LNCAP (cell line): ENCODE results near the gene CCL27.

Experiments
- TF ChIP-seq, protein P1 (sequence below): fragments of 450-650 bp; IDR thresholded peaks from 2 replicates; pipeline ENCODE4 v1.5.1; 2017; ENCODE audit warnings: mild to moderate bottlenecking

Gene CCL27

DNA sequence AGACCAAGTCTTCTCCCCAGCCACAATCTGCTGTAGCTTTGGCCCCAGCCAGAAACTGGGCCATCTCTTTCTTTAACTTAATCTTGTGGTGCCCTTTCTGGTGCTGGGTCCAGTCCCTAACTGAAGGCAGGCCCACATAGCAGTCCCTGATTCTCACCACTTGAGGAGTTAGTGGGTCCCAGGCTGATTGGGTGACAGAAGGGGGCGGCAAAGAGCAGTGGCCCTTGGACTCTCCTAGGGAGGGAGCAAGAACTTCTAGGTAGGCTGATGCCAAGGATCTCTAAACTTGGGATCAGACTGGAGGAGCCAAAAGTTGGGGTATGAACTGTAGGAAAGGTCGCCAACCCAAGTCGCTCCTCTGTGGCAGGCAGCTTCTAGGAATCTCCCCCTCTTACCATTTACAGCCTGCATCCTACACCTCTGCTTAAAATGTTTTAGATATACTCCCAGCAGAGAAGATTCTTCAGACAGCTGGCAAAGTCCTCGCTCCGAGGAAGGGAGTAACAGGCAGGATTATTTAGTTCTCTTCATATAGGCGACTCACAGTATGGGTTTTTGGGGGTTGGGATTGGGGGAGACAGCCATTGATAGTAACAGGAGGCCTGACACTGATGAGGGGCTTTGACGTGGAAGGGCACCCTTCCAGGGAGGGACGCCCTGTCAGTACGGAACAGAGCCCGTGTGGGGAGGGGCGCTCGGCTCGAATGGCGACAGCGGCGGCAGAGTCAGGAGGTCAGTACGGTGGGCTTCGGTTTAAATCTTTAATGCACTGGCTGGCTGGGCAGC lies 2.0 kb upstream of the CCL27 start:
- TF ChIP-seq, protein P1, sequence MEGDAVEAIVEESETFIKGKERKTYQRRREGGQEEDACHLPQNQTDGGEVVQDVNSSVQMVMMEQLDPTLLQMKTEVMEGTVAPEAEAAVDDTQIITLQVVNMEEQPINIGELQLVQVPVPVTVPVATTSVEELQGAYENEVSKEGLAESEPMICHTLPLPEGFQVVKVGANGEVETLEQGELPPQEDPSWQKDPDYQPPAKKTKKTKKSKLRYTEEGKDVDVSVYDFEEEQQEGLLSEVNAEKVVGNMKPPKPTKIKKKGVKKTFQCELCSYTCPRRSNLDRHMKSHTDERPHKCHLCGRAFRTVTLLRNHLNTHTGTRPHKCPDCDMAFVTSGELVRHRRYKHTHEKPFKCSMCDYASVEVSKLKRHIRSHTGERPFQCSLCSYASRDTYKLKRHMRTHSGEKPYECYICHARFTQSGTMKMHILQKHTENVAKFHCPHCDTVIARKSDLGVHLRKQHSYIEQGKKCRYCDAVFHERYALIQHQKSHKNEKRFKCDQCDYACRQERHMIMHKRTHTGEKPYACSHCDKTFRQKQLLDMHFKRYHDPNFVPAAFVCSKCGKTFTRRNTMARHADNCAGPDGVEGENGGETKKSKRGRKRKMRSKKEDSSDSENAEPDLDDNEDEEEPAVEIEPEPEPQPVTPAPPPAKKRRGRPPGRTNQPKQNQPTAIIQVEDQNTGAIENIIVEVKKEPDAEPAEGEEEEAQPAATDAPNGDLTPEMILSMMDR: peak; percentile 65

DNA sequence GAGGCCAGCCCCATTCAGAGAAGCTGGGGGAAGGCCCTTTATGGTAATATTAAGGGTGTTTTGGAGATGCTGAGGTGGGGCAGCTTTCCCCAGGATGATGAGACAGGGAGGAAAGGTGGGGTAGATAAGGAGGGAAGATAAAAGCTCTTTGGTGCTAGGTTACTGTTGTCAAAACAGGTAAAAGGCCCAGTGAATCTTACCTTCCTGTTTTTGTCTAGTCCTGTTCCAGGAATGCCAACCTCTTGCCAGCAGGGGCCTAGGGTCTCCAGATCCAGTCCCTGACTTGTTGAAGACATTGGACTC lies 797 bp upstream of the CCL27 start:
- TF ChIP-seq, protein P1: no peak

DNA sequence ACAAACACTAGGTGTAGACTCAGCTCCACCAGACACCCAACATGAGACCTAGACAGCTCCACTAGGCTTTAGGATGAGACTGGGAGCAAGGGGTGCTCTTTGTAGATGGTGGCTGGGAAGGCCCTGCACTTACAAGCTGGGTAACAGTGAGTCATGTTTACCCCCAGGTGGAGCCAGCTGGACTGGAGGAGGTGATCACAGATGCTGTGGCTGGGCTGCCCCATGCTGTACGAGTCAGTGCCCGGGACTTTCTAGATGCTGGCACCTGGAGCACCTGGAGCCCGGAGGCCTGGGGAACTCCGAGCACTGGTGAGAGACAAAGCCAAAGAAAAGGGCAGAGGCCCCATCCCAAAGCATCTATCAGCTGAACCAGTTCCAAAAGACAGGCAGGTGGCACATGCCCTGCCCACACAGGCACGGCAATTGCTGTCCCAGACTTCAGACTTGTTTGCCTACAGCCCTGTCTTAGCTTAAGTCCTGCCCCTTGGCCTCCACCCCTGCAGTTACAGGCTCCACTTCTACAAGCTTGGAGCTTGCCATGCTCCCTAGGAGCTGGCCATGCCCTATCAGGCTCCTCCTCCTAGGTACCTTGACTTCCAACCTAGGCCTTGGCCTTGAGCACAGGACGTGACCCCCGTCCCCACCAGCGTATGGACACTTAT lies 2.7 kb downstream of the CCL27 start:
- TF ChIP-seq, protein P1: no peak

DNA sequence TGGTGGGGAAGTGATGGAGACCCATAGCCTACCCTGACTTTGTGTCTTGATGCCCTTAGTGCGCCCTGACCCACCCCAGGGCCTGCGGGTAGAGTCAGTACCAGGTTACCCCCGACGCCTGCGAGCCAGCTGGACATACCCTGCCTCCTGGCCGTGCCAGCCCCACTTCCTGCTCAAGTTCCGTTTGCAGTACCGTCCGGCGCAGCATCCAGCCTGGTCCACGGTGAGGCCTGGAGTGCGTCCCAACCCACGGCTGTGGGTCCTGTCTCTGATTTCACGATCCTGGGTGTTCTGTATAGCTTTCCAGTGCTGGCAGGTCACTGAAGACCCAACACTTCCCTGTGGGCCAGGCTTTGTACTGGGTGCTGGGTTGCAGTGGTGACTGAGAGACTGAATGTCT lies 4.0 kb downstream of the CCL27 start:
- TF ChIP-seq, protein P1: no peak

DNA sequence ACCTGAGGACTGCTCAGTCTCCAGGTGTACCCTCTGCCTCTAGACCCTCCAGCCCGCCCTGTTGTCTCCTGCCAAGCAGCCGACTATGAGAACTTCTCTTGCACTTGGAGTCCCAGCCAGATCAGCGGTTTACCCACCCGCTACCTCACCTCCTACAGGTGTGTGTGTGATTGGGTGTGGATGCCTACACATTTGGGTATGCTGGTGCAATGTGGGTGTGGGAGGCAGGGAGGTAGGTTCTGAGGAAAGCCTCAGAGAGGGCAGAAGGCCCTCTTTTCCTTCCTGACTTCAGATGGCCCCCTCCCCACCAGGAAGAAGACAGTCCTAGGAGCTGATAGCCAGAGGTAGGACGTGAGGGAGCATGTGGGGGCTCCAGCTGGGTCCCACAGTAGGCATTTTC lies 5.5 kb downstream of the CCL27 start:
- TF ChIP-seq, protein P1: no peak

DNA sequence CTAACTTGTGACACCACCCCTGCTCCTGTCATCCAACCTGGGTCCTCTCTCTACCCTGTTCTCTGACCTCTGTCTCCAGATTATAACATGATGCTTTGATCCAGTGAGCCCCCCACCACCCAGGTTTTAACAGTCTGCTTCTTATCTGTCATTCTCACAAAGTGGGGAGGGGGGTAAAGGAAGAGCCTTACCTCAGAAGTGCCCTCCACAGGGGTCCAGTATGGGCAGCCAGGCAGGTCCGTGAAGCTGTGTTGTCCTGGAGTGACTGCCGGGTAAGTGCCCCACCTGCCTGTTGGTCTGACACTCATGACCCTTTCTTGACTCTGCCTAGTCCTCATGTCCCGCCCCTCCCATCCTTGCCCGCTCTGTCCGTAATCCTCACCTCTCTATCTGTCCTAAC lies 7.1 kb downstream of the CCL27 start:
- TF ChIP-seq, protein P1: no peak

DNA sequence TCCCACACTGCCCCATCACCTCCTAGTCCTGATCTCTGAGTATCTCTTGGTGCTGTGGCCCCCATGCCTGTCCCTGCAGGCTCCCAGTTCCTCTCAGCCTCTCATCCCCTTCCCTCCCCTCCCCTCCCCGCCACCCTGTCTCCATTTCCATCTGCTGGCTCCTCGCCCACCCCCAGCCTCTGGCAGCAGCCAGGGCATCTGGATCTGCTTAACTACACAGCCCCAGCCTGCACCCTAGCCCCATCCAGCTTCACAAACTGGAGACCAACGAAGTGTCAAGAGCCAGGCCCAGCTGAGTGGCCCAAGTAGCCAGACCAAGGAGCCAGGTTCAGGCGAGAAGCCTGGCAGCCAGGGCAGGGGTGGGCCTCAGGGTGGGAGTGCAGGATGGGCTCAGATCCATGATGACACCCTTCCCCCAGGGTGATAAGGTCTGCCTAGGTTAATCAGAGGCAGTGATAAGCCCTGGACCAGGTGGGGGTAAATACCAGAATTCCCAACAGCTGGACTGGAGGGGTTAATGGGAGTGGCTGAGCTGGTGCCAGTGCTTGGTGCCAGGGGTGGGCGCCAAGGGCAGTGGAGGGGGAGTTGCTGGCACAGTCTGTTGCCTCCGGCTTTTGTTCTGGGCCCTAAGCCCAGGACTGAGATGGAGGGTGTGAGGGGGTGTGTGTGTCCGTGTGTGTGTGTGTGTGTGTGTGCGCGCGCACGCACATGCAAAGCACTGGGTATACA lies 8.0 kb downstream of the CCL27 start:
- TF ChIP-seq, protein P1: no peak
